Endothelial cell of umbilical vein (primary cell): ENCODE data around the gene MYH14. TPM values are rescaled to one million over a fixed set of nuclear protein-coding genes. Genes with fewer than 3 reads are reported as not detected.

ENCODE experiments used
- BruUV-seq: library from RNA; stranded (reverse); fragments of 400-500 nt; replicated peaks from 2 replicates; lab custom pipeline; 2021; lab: Mats Ljungman, UMichigan
- CTCF ChIA-PET: fragments of 300-600, 350-600 bp; sonication (Branson Sonifier 250); formaldehyde crosslinking; loops from one replicate; lab custom pipeline; 2021; ENCODE audit warnings: antibody characterized with exemption, inconsistent platforms; lab: Charles Lee
- POLR2A ChIA-PET: fragments of 300-600, 350-600 bp; sonication (Branson Sonifier 250); formaldehyde crosslinking; loops from one replicate; lab custom pipeline; 2021; ENCODE audit warnings: antibody characterized with exemption, inconsistent platforms; lab: Charles Lee
- DNase-seq: peaks from one replicate; pipeline ENCODE4 v3.0.0-alpha.2; 2011; ENCODE audit warnings: low read depth, low spot score
- FAIRE-seq: peaks from 2 replicates; lab custom pipeline; 2011; peaks lifted over from hg19 to GRCh38; lab: Jason Lieb, UNC
- H2AFZ ChIP-seq: 2 replicates; pipeline ENCODE4 v1.6.0; 2012; ENCODE audit warnings: low read depth, low read length, control low read depth, inconsistent platforms
- H3K27ac ChIP-seq: 2 replicates; pipeline ENCODE4 v1.5.1; 2011; ENCODE audit warnings: low read depth, mild to moderate bottlenecking, control low read depth, low read length, moderate library complexity; ENCODE audit not compliant: insufficient read depth
- H3K27me3 ChIP-seq, 2 experiments: 2 replicates each; pipeline versions ENCODE4 v1.6.0 to v1.6.1; 2011; ENCODE audit warnings: low read length in 2 of 2, mixed read lengths in 1 of 2; ENCODE audit not compliant: control insufficient read depth in 2 of 2, insufficient read depth in 2 of 2
- H3K36me3 ChIP-seq, 2 experiments: 2 replicates in 1 of 2; 3 replicates in 1 of 2; pipeline ENCODE4 v1.5.1; 2011; ENCODE audit warnings: low read length in 2 of 2, mild to moderate bottlenecking in 1 of 2, moderate library complexity in 1 of 2; ENCODE audit not compliant: control insufficient read depth in 2 of 2, insufficient read depth in 2 of 2; ENCODE audit errors: extremely low read depth in 1 of 2
- H3K4me1 ChIP-seq: 3 replicates; pipeline ENCODE4 v1.5.1; 2011; ENCODE audit warnings: mild to moderate bottlenecking, low read length; ENCODE audit not compliant: control insufficient read depth, insufficient read depth; ENCODE audit errors: extremely low read depth
- H3K4me2 ChIP-seq: 2 replicates; pipeline ENCODE4 v1.6.1; 2011; ENCODE audit warnings: low read length, control low read depth, mixed read lengths; ENCODE audit not compliant: insufficient read depth
- H3K4me3 ChIP-seq, 3 experiments: fragments of 200-600 bp in 1 of 3; sonication (generic), shearing (Covaris generic) in 1 of 3; replicated peaks in 1 of 3; 2 replicates each; pipeline ENCODE4 v1.5.1; 2011 to 2016; ENCODE audit warnings: control low read depth in 3 of 3, low read length in 3 of 3, mild to moderate bottlenecking in 2 of 3, inconsistent platforms in 1 of 3, low read depth in 1 of 3, moderate library complexity in 1 of 3; ENCODE audit not compliant: insufficient read depth in 1 of 3
- H3K79me2 ChIP-seq: 2 replicates; pipeline ENCODE4 v1.6.0; 2012; ENCODE audit warnings: low read length, inconsistent platforms; ENCODE audit not compliant: control insufficient read depth, insufficient read depth
- H3K9ac ChIP-seq: replicated peaks from 2 replicates; pipeline ENCODE3; 2011; ENCODE audit warnings: low read length, control low read depth; ENCODE audit not compliant: insufficient read depth; ENCODE audit errors: extremely low read depth
- H3K9me1 ChIP-seq: replicated peaks from 3 replicates; pipeline ENCODE4 v1.6.0; 2011; ENCODE audit warnings: mild to moderate bottlenecking, low read length; ENCODE audit not compliant: control insufficient read depth, insufficient read depth; ENCODE audit errors: extremely low read depth
- H3K9me3 ChIP-seq: replicated peaks from 2 replicates; pipeline ENCODE4 v1.5.1; 2012; ENCODE audit warnings: low read length, inconsistent platforms; ENCODE audit not compliant: control insufficient read depth, insufficient read depth
- H4K20me1 ChIP-seq: replicated peaks from 2 replicates; pipeline ENCODE3; 2011; ENCODE audit warnings: mild to moderate bottlenecking, low read length; ENCODE audit not compliant: control insufficient read depth, insufficient read depth; ENCODE audit errors: extremely low read depth
- FOS ChIP-seq: IDR thresholded peaks from 2 replicates; pipeline ENCODE4 v1.6.1; 2011; ENCODE audit warnings: mild to moderate bottlenecking, low read length, moderate library complexity, borderline replicate concordance; ENCODE audit not compliant: insufficient read depth
- GATA2 ChIP-seq: IDR thresholded peaks from 2 replicates; pipeline ENCODE4 v1.7.0; 2011; ENCODE audit warnings: low read depth, mild to moderate bottlenecking, moderate library complexity, mixed read lengths, low read length; ENCODE audit not compliant: insufficient read length, insufficient read depth
- MYC ChIP-seq: IDR thresholded peaks from one replicate; pipeline ENCODE4 v1.6.1; 2011; ENCODE audit warnings: mild to moderate bottlenecking, low read depth, low read length
- POLR2A ChIP-seq: IDR thresholded peaks from 2 replicates; pipeline ENCODE4 v1.6.1; 2012; ENCODE audit warnings: low read depth, mild to moderate bottlenecking, control low read depth, low read length
- POLR2AphosphoS5 ChIP-seq: IDR thresholded peaks from 2 replicates; pipeline ENCODE4 v1.6.1; 2012; ENCODE audit warnings: low read depth, mild to moderate bottlenecking, control low read depth, low read length, moderate library complexity; ENCODE audit not compliant: insufficient read depth
- dilution Hi-C: fragments of 300-500 bp; cut with MboI; formaldehyde crosslinking; loops from one replicate; pipeline ENCODE4 v1.15.0; 2019; ENCODE audit warnings: low sequenced_read_pairs; ENCODE audit not compliant: extremely low pct_ligation_motif_present
- intact Hi-C: fragments of 100-400 bp; cut with micrococcal nuclease; formaldehyde crosslinking; loops from one replicate; pipeline ENCODE4 v1.10.0; 2022
- polyA plus RNA-seq, 4 experiments: library from polyadenylated mRNA; depleted of rRNA in 3 of 4; stranded (reverse) in 3 of 4; unstranded in 1 of 4; fragments of >200 nt; gene quantifications; 2 replicates each; pipeline versions ENCODE4 v1.2.1 to v1.2.3, GENCODE V29; 2011 to 2012; ENCODE audit warnings: missing spikeins in 1 of 4
- total RNA-seq: library from RNA; stranded (reverse); gene quantifications from 2 replicates; pipeline ENCODE4 v1.2.3, GENCODE V29; 2021
- TF ChIP-seq, protein P1 (sequence below), 2 donors: IDR thresholded peaks; 1 replicate in 1 of 2; 2 replicates in 1 of 2; pipeline ENCODE4 v1.5.1; 2011; ENCODE audit warnings: low read length in 2 of 2, mild to moderate bottlenecking in 2 of 2, moderate library complexity in 2 of 2, control low read depth in 1 of 2, inconsistent platforms in 1 of 2, low read depth in 1 of 2; ENCODE audit not compliant: insufficient read depth in 1 of 2; ENCODE audit errors: extremely low read depth in 1 of 2
- TF ChIP-seq, protein P2 (sequence below): IDR thresholded peaks from 2 replicates; pipeline ENCODE4 v1.6.1; 2011; ENCODE audit not compliant: insufficient read depth, insufficient read length

Gene MYH14
- total and polyA plus RNA-seq, 2 donors (not counting 3 experiments of a cell fraction or from before 2014, with no cell fraction given), result 0.13 TPM; not detected in 1

DNA sequence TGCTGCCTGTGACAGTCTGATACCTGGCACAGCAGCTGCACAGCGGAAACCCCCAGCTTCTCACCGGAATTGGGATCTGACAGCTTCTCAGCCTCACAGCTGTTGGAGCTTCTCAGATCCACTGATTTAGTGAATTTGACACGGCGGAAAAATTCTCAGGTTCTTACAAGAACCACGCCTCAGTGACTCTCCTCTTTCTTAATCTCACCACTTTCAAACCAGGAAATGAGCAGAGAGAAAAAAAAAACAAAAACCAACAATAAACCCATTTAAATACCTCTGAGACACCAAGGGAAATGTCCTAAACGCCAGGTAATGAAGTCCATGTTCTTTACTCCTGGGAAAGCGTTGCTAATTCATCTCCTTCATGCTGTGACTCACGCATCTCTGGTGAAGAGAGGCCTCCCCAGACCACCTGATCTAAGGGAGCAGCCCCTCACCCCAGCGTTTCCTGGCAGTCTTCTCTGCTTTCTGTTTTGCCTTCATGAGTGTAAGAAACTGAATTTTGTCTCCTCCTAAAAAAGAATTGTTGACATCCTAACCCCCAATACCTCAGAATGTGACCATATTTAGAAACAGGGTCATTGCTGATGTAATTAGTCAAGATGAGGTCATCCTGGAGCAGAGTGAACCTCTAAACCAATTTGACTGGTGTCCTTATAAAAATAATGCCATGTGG, 24.4 kb upstream of the MYH14 start:
- H3K9me1 ChIP-seq, result no peaks in the 10 kb centered on the region
- no peaks in the 10 kb centered on the region for H3K36me3 ChIP-seq
- H3K9me3 ChIP-seq, result no peaks in the 10 kb centered on the region
- no peak overlapping the region for H3K4me2 ChIP-seq
- no peak overlapping the region for H3K4me3 ChIP-seq
- H3K27me3 ChIP-seq, result no peaks in the 10 kb centered on the region
- no peak overlapping the region for H3K9ac ChIP-seq
- intact Hi-C loops, result no loop called here
- H3K27ac ChIP-seq, result no peak overlapping the region
- FAIRE-seq (no peak), DNase-seq (no peak)
- H2AFZ ChIP-seq, result no peak overlapping the region
- no TSS peak for BruUV-seq
- TF ChIP-seq, protein P1, sequence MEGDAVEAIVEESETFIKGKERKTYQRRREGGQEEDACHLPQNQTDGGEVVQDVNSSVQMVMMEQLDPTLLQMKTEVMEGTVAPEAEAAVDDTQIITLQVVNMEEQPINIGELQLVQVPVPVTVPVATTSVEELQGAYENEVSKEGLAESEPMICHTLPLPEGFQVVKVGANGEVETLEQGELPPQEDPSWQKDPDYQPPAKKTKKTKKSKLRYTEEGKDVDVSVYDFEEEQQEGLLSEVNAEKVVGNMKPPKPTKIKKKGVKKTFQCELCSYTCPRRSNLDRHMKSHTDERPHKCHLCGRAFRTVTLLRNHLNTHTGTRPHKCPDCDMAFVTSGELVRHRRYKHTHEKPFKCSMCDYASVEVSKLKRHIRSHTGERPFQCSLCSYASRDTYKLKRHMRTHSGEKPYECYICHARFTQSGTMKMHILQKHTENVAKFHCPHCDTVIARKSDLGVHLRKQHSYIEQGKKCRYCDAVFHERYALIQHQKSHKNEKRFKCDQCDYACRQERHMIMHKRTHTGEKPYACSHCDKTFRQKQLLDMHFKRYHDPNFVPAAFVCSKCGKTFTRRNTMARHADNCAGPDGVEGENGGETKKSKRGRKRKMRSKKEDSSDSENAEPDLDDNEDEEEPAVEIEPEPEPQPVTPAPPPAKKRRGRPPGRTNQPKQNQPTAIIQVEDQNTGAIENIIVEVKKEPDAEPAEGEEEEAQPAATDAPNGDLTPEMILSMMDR (IDR thresholded peaks at IDR 0.05; ENCODE audit: extremely low read depth in 1 of 2, insufficient read depth in 1 of 2, low read depth in 1 of 2, low read length in 2 of 2), result no peak
- TF ChIP-seq POLR2AphosphoS5 (no peak), POLR2A (no peak), FOS (no peak), MYC (no peak), GATA2 (no peak)
- TF ChIP-seq, protein P2, sequence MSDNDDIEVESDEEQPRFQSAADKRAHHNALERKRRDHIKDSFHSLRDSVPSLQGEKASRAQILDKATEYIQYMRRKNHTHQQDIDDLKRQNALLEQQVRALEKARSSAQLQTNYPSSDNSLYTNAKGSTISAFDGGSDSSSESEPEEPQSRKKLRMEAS, result no peak
- H4K20me1 ChIP-seq, result no peaks in the 10 kb centered on the region
- CTCF ChIA-PET, result no interaction called here
- dilution Hi-C loops, result no loop called here
- no peaks in the 10 kb centered on the region for H3K4me1 ChIP-seq
- H3K79me2 ChIP-seq, result no peaks in the 10 kb centered on the region
- POLR2A ChIA-PET, result no interaction called here
